Activated T-helper 17 cell treated with anti-CD3 and anti-CD28 coated beads, Interleukin-2, amount 50 U/mL, for 72 hours (primary cell): ENCODE results near the gene XKR7. TPM values are rescaled to one million over a fixed set of nuclear protein-coding genes. Genes with fewer than 3 reads are reported as not detected.

Experiments used
- ATAC-seq: fragments of 150-1000 bp; cut with Tn5 transposase; replicated peaks from 2 replicates; pipeline ENCODE4 v1.10.0; 2021; ENCODE audit warnings: mild to moderate bottlenecking, moderate library complexity
- H3K27ac Mint-ChIP-seq: one replicate; pipeline ENCODE4 v1.8.0; 2022; ENCODE audit warnings: mixed read lengths
- H3K27me3 Mint-ChIP-seq: one replicate; pipeline ENCODE4 v1.8.0; 2022; ENCODE audit warnings: mixed read lengths
- H3K36me3 Mint-ChIP-seq: one replicate; pipeline ENCODE4 v1.8.0; 2022; ENCODE audit warnings: low read depth, mild to moderate bottlenecking, mixed read lengths
- H3K4me1 Mint-ChIP-seq: one replicate; pipeline ENCODE4 v1.8.0; 2022; ENCODE audit warnings: mixed read lengths
- H3K4me3 Mint-ChIP-seq: one replicate; pipeline ENCODE4 v1.8.0; 2022; ENCODE audit warnings: mild to moderate bottlenecking, mixed read lengths
- H3K9me3 Mint-ChIP-seq: one replicate; pipeline ENCODE4 v1.8.0; 2022; ENCODE audit warnings: mixed read lengths
- total RNA-seq, 2 donors: library from RNA; stranded (reverse); gene quantifications; one replicate each; pipeline ENCODE4 v1.2.3, GENCODE V29; 2022

The XKR7 gene
- total RNA-seq, 2 donors from 2014 or later = 0.03 to 0.04 TPM

- no peak for ATAC-seq
- H3K4me1 Mint-ChIP-seq = no peaks in the 10 kb centered on the region
- peaks cover 8% of the 10 kb centered on the region for H3K27me3 Mint-ChIP-seq
- H3K36me3 Mint-ChIP-seq = no peaks in the 10 kb centered on the region
- H3K27ac Mint-ChIP-seq = no peak overlapping the region
- H3K4me3 Mint-ChIP-seq = no peak overlapping the region
- H3K9me3 Mint-ChIP-seq = no peaks in the 10 kb centered on the region
Observed at GRCh38 chr20:31933698-31934097, 34.3 kb upstream of the XKR7 start.

GRCh38 chr20:31934491-31934890 is 33.5 kb upstream of the XKR7 start:
- H3K27ac Mint-ChIP-seq = no peak overlapping the region
- H3K9me3 Mint-ChIP-seq = no peaks in the 10 kb centered on the region
- peaks cover 5% of the 10 kb centered on the region for H3K27me3 Mint-ChIP-seq
- ATAC-seq = no peak
- no peaks in the 10 kb centered on the region for H3K4me1 Mint-ChIP-seq
- H3K36me3 Mint-ChIP-seq = no peaks in the 10 kb centered on the region
- no peak overlapping the region for H3K4me3 Mint-ChIP-seq

GRCh38 chr20:31934968-31935764 is 32.8 kb upstream of the XKR7 start:
- Mint-ChIP-seq H3K9me3 (no peaks in the 10 kb centered on the region), H3K4me3 (no peak overlapping the region), H3K27me3 (peaks cover 5% of the 10 kb centered on the region), H3K4me1 (no peaks in the 10 kb centered on the region), H3K27ac (no peak overlapping the region), H3K36me3 (no peaks in the 10 kb centered on the region)
- no peak for ATAC-seq

- H3K4me1 Mint-ChIP-seq = no peaks in the 10 kb centered on the region
Observed at GRCh38 chr20:31936420-31936819, 31.5 kb upstream of the XKR7 start.

GRCh38 chr20:31937820-31938219 is 30.1 kb upstream of the XKR7 start:
- Mint-ChIP-seq H3K4me3 (no peak overlapping the region), H3K9me3 (no peaks in the 10 kb centered on the region), H3K27me3 (no peaks in the 10 kb centered on the region), H3K4me1 (no peaks in the 10 kb centered on the region), H3K27ac (no peak overlapping the region), H3K36me3 (peaks cover 3% of the 10 kb centered on the region)
- ATAC-seq = no peak

More at GRCh38 chr20:31936420-31936819, 31.5 kb upstream of the XKR7 start:
- ATAC-seq = no peak
- peaks cover 2% of the 10 kb centered on the region for H3K27me3 Mint-ChIP-seq
- H3K4me3 Mint-ChIP-seq = no peak overlapping the region
- H3K36me3 Mint-ChIP-seq = no peaks in the 10 kb centered on the region
- H3K27ac Mint-ChIP-seq = no peak overlapping the region
- H3K9me3 Mint-ChIP-seq = no peaks in the 10 kb centered on the region

GRCh38 chr20:31939661-31940060 is 28.3 kb upstream of the XKR7 start:
- H3K9me3 Mint-ChIP-seq = no peaks in the 10 kb centered on the region
- no peak overlapping the region for H3K4me3 Mint-ChIP-seq
- peaks cover 13% of the 10 kb centered on the region for H3K36me3 Mint-ChIP-seq
- ATAC-seq = no peak
- H3K27me3 Mint-ChIP-seq = no peaks in the 10 kb centered on the region
- H3K4me1 Mint-ChIP-seq = no peaks in the 10 kb centered on the region
- no peak overlapping the region for H3K27ac Mint-ChIP-seq

GRCh38 chr20:31943052-31943471 is 24.9 kb upstream of the XKR7 start:
- Mint-ChIP-seq H3K9me3 (no peaks in the 10 kb centered on the region), H3K36me3 (peaks cover 47% of the 10 kb centered on the region), H3K27ac (no peak overlapping the region)

GRCh38 chr20:31945319-31945718 is 22.6 kb upstream of the XKR7 start:
- H3K27ac Mint-ChIP-seq = no peak overlapping the region

More at GRCh38 chr20:31943052-31943471, 24.9 kb upstream of the XKR7 start:
- H3K4me1 Mint-ChIP-seq = no peaks in the 10 kb centered on the region
- H3K27me3 Mint-ChIP-seq = no peaks in the 10 kb centered on the region
- no peak overlapping the region for H3K4me3 Mint-ChIP-seq
- ATAC-seq = no peak

GRCh38 chr20:31945785-31946184 is 22.2 kb upstream of the XKR7 start:
- Mint-ChIP-seq H3K27me3 (no peaks in the 10 kb centered on the region), H3K27ac (no peak overlapping the region), H3K4me1 (peaks cover 18% of the 10 kb centered on the region), H3K9me3 (no peaks in the 10 kb centered on the region), H3K36me3 (peaks cover 72% of the 10 kb centered on the region), H3K4me3 (no peak overlapping the region)
- no peak for ATAC-seq

More at GRCh38 chr20:31945319-31945718, 22.6 kb upstream of the XKR7 start:
- Mint-ChIP-seq H3K4me3 (no peak overlapping the region), H3K9me3 (no peaks in the 10 kb centered on the region), H3K36me3 (peaks cover 69% of the 10 kb centered on the region), H3K4me1 (peaks cover 14% of the 10 kb centered on the region), H3K27me3 (no peaks in the 10 kb centered on the region)
- ATAC-seq = no peak

- Mint-ChIP-seq H3K27me3 (no peaks in the 10 kb centered on the region), H3K27ac (no peak overlapping the region), H3K36me3 (peaks cover 80% of the 10 kb centered on the region)
Observed at GRCh38 chr20:31948008-31948407, 19.9 kb upstream of the XKR7 start.

GRCh38 chr20:31949877-31950646 is 17.9 kb upstream of the XKR7 start:
- peak overlapping the region; percentile 95 for H3K27ac Mint-ChIP-seq
- H3K4me1 Mint-ChIP-seq = peaks cover 25% of the 10 kb centered on the region
- H3K36me3 Mint-ChIP-seq = peaks cover 67% of the 10 kb centered on the region

More at GRCh38 chr20:31948008-31948407, 19.9 kb upstream of the XKR7 start:
- no peak for ATAC-seq
- Mint-ChIP-seq H3K4me1 (peaks cover 25% of the 10 kb centered on the region), H3K9me3 (no peaks in the 10 kb centered on the region), H3K4me3 (no peak overlapping the region)

GRCh38 chr20:31951203-31951529 is 16.8 kb upstream of the XKR7 start:
- peaks cover 25% of the 10 kb centered on the region for H3K4me1 Mint-ChIP-seq
- H3K27me3 Mint-ChIP-seq = peaks cover 9% of the 10 kb centered on the region
- H3K9me3 Mint-ChIP-seq = no peaks in the 10 kb centered on the region
- peak overlapping the region; percentile 95 for H3K27ac Mint-ChIP-seq
- H3K4me3 Mint-ChIP-seq = peak overlapping the region; percentile 87
- no peak for ATAC-seq
- peaks cover 56% of the 10 kb centered on the region for H3K36me3 Mint-ChIP-seq

More at GRCh38 chr20:31949877-31950646, 17.9 kb upstream of the XKR7 start:
- H3K27me3 Mint-ChIP-seq = peaks cover 4% of the 10 kb centered on the region
- no peaks in the 10 kb centered on the region for H3K9me3 Mint-ChIP-seq
- no peak for ATAC-seq
- peak overlapping the region; percentile 87 for H3K4me3 Mint-ChIP-seq

GRCh38 chr20:31951530-31952453 is 16.2 kb upstream of the XKR7 start, which contains the start of gene PDRG1:
PDRG1 (minus strand) TSS chr20:31952046; CDS start chr20:31951961, 85 bp downstream.
- peak within 1 kb of the TSS; percentile 87 for H3K4me3 Mint-ChIP-seq
- H3K4me1 Mint-ChIP-seq = peaks cover 25% of the 10 kb centered on the region
- ATAC-seq = peak; percentile 99
- H3K27ac Mint-ChIP-seq = peak within 1 kb of the TSS; percentile 95
- H3K9me3 Mint-ChIP-seq = no peaks in the 10 kb centered on the region
- H3K27me3 Mint-ChIP-seq = peaks cover 10% of the 10 kb centered on the region
- H3K36me3 Mint-ChIP-seq = peaks cover 50% of the 10 kb centered on the region

- H3K9me3 Mint-ChIP-seq = no peaks in the 10 kb centered on the region
- H3K27me3 Mint-ChIP-seq = peaks cover 12% of the 10 kb centered on the region
- ATAC-seq = no peak
- H3K27ac Mint-ChIP-seq = no peak overlapping the region
- H3K4me3 Mint-ChIP-seq = no peak overlapping the region
- peaks cover 24% of the 10 kb centered on the region for H3K4me1 Mint-ChIP-seq
- H3K36me3 Mint-ChIP-seq = peaks cover 32% of the 10 kb centered on the region
Observed at GRCh38 chr20:31953556-31954148, 14.3 kb upstream of the XKR7 start.
